Fibroblast of villous mesenchyme (primary cell): ENCODE results near the gene ZNF425. TPM values are rescaled to one million over a fixed set of nuclear protein-coding genes. Genes with fewer than 3 reads are reported as not detected.
A peak's percentile ranks its signal among the peaks of the same experiment; 100 is the strongest.
"Not testable (repeated sequence)": the region's sequence is repeated elsewhere in the genome, so short reads cannot be mapped to it uniquely, and the experiment has no call there.

ENCODE experiments used
- DNase-seq: peaks from one replicate; pipeline ENCODE4 v3.0.0-alpha.2; 2010; ENCODE audit warnings: low read depth
- H3K4me3 ChIP-seq: 2 replicates; pipeline ENCODE4 v1.5.1; 2011; ENCODE audit warnings: low read depth, mild to moderate bottlenecking, low read length
- total RNA-seq: library from RNA; depleted of rRNA; stranded (reverse); fragments of >200 nt; gene quantifications from 2 replicates; pipeline ENCODE4 v1.2.3, GENCODE V29; 2012
- TF ChIP-seq, protein P1 (sequence below): IDR thresholded peaks from 2 replicates; pipeline ENCODE4 v1.5.1; 2012; ENCODE audit warnings: low read depth, mild to moderate bottlenecking, low read length; ENCODE audit not compliant: insufficient read depth

ZNF425 gene
- total RNA-seq, 1 donor = 3.5 TPM

DNA sequence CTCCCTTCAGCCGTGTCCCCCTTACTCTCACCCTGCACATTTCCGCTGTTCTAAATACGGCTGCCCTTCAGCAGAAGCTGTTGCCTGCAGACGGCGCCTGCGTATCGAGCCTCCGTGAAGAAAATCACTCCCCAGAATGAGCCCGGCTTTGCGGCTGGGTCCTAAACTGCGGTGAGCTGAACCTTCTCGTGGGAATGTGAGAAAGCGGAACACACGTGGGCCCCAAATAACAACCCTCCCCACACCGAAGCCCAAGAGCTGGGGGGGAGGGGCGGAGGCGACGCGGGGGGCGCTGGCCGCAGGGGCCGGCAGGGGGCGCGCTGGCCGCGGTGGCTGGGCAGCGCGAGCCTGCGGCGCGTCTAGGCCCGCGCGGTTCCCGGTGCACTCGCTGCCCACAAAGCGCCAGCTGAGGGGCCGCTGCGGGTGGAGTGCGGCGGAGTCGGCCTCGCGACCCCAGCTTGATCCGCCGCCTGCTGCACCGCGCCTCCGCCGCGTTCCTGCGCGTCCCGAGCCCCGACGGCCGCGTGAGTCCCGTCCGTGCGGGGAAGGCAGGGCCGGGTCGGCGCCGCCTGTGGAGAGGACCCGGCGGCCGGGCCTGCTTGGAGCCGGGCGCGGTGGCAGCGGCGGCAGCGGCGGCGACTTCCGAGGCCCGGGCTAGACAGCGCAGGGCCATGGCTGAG lies 21.1 kb upstream of the ZNF425 start, which contains the start of gene ZNF398:
Gene ZNF398, plus strand, starts transcription at position 382 of the 680 bp plus-strand sequence. Its CDS starts 290 bp downstream, at position 672.
- DNase-seq = peak; percentile 74
- H3K4me3 ChIP-seq = peak within 1 kb of the TSS; percentile 84
- TF ChIP-seq, protein P1, sequence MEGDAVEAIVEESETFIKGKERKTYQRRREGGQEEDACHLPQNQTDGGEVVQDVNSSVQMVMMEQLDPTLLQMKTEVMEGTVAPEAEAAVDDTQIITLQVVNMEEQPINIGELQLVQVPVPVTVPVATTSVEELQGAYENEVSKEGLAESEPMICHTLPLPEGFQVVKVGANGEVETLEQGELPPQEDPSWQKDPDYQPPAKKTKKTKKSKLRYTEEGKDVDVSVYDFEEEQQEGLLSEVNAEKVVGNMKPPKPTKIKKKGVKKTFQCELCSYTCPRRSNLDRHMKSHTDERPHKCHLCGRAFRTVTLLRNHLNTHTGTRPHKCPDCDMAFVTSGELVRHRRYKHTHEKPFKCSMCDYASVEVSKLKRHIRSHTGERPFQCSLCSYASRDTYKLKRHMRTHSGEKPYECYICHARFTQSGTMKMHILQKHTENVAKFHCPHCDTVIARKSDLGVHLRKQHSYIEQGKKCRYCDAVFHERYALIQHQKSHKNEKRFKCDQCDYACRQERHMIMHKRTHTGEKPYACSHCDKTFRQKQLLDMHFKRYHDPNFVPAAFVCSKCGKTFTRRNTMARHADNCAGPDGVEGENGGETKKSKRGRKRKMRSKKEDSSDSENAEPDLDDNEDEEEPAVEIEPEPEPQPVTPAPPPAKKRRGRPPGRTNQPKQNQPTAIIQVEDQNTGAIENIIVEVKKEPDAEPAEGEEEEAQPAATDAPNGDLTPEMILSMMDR = peak; percentile 43

DNA sequence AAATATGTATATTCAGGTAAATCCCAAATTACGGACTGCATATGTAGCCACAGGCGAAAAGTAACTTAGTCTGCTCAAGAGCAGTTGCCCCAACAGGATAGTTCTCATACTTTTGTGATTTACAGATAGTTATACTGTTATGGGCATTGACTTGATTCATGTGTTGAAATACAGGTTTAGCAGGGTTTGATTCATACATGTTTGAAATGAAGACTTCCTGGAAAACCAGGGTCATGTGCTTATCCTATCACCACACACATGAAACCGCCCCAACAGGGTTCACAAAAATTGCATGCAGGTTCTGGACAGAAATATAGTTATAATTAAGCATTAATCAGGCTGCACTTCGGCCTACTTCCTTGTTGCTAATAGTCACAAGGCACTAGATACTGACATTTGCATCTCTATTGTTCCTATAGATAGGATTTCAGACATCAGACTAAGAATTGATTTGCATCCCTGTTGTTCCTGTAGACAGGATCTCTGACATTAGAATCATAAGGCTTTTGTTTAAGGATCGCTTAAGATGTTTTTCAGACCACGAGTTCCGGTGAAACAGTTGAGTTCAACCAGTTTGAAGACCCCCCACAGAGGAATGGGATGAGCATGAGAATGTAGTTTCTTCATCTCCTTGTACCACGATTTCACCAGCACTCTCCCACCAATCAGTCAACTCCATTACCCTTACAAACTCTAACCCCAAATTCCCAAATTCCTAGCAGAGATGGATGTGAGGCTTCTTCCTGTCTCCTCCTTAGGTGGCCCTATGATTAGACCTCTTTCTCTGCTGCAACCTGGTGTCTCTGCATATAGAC lies 19.1 kb upstream of the ZNF425 start:
- no peak overlapping the region for H3K4me3 ChIP-seq
- TF ChIP-seq, protein P1 = no peak
- DNase-seq = no peak

DNA sequence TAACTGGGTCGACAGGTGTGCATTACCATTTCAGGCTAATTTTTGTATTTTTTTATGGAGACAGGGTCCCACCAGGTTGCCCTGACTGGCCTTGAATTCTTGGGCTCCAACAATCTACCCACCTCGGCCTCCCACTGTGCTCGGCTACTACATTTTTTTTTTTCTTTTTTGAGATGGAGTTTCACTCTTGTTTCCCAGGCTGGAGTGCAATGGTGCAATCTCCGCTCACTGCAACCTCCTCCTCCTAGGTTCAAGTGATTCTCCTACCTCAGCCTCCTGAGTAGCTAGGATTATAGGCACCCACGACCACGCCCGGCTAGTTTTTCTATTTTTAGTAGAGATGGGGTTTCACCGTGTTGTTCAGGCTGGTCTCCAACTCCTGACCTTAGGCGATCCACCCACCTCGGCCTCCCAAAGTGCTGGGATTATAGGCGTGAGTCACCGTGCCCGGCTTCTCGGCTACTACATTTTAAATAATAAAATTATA lies 18.4 kb upstream of the ZNF425 start:
- H3K4me3 ChIP-seq, DNase-seq: not testable (repeated sequence)

DNA sequence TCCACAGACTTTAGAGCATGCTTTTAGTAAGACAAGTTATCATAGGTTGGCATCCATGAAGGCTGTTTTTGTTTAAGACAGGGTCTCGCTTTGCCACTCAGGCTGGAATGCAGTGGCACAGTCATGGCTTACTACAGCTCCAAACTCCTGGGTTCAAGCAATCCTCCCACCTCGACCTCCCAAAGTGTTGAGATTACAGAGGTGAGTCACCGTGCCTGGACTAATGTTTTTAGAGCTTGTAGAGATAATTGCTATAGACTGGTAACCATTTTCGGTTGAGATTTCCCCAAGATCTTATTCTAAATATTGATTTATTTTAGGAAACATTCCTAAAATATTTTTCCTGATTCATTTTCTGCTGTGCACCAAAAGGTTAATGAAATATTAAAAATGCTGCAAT lies 15.8 kb upstream of the ZNF425 start:
- TF ChIP-seq, protein P1 = no peak
- H3K4me3 ChIP-seq = no peak overlapping the region
- no peak for DNase-seq

DNA sequence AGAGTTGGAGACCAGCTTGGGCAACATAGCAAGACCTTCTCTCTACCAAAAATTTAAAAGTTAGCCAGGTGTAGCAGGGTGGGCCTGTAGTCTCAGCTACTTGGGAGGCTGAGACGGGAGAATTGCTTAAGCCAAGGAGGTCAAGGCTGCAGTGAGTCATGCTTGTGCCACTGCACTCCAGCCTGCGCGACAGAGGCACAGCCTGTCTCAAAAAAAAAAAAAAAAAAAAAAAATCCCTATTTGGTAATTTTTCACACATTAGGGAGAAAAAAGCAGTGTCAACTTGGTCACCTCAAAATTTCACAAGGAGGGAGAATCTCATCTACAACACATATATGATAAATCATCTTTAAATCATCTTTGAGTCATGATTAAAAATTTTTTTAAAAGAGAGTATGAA lies 14.7 kb upstream of the ZNF425 start:
- TF ChIP-seq, protein P1 = no peak
- peak; percentile 19 for DNase-seq
- no peak overlapping the region for H3K4me3 ChIP-seq

DNA sequence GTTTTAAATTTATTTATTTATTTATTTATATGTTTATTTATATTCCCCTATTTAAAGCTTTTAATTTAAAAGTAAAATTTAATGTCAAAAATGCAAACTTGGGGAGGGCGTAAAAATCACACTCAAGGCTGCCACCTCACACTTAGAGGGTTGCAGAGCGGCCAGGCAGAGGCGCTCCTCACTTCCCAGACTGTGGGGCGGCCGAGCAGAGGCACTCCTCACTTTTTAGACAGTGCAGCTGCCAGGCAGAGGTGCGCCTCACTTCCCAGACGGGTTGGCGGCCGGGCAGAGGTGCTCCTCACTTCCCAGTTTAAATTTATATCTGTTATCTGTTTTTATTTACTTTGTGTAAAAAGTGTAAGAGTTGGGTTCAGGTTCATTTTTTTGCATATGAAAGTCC lies 10.0 kb upstream of the ZNF425 start:
- H3K4me3 ChIP-seq = no peak overlapping the region
- TF ChIP-seq, protein P1 = no peak
- no peak for DNase-seq

DNA sequence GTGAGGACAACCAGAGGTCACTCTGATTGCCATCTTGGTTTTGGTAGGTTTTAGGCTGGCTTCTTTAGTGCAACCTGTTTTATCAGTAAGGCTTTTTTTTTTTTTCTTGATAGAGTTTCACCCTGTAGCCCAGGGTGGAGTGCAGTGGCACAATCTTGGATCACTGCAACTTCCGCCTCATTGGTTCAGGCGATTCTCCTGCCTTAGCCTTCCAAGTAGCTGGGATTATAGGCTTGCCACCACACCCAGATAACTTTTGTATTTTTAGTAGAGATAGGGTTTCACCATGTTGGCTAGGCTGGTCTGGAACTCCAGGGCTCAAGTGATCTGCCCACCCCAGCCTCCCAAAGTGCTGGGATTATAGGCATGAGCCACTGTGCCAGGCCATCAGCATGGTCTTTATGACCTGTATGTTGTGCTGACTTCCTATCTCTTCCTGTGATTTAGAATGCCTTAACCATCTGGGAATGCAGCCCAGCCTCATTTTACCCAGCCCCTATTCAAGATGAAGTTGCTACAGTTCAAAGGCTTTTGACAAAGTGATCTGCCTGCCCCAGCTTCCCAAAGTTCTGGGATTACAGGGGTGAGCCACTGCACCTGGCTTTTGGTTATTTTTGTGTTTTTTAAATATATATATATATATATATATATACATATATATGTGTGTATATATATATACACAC lies 7.0 kb upstream of the ZNF425 start:
- no peak overlapping the region for H3K4me3 ChIP-seq
- no peak for DNase-seq
- TF ChIP-seq, protein P1 = no peak
